GM12878 (cell line): ENCODE measurements around the gene TGFBRAP1. TPM values are rescaled to one million over a fixed set of nuclear protein-coding genes. Genes with fewer than 3 reads are reported as not detected.
A peak's percentile ranks its signal among the peaks of the same experiment; 100 is the strongest.

Experiments used
- ATAC-seq: fragments of 200-7000 bp; cut with Tn5 transposase; 3 replicates; pipeline ENCODE4 v1.9.1; 2020; ENCODE audit warnings: mild to moderate bottlenecking, moderate library complexity
- BruUV-seq: library from RNA; stranded (reverse); fragments of 400-500 nt; replicated peaks from 2 replicates; lab custom pipeline; 2021; lab: Mats Ljungman, UMichigan
- CTCF ChIA-PET: fragments of 300-600 bp; sonication (Branson Sonifier 250); formaldehyde crosslinking; extraction: SDS; loops from one replicate; lab custom pipeline; 2021; ENCODE audit warnings: inconsistent platforms; lab: Yijun Ruan, JAX
- POLR2A ChIA-PET: fragments of 350-600 bp; formaldehyde crosslinking; extraction: SDS; loops from one replicate; lab custom pipeline; 2021; ENCODE audit warnings: inconsistent platforms; lab: Charles Lee
- RAD21 ChIA-PET: fragments of 300-600 bp; sonication (Branson Sonifier 250); formaldehyde crosslinking; loops from one replicate; lab custom pipeline; 2023; ENCODE audit warnings: antibody characterized with exemption; ENCODE audit not compliant: unreplicated experiment; lab: Charles Lee
- SMC1A ChIA-PET: fragments of 300-600 bp; sonication (Branson Sonifier 250); formaldehyde crosslinking; loops from one replicate; lab custom pipeline; 2023; ENCODE audit not compliant: unreplicated experiment, uncharacterized antibody; lab: Charles Lee
- DNase-seq: peaks from one replicate; pipeline ENCODE4 v3.0.0-alpha.2; 2011; ENCODE audit warnings: low read depth, low spot score
- FAIRE-seq: peaks from 3 replicates; lab custom pipeline; 2011; peaks lifted over from hg19 to GRCh38; lab: Jason Lieb, UNC
- H2AFZ ChIP-seq: 2 replicates; pipeline ENCODE4 v1.6.0; 2011; ENCODE audit warnings: low read depth, low read length, control low read depth; ENCODE audit not compliant: control insufficient read depth
- H3K27ac ChIP-seq: 2 replicates; pipeline ENCODE4 v1.5.1; 2011; ENCODE audit warnings: control low read depth; ENCODE audit not compliant: control insufficient read depth, insufficient read depth
- H3K27me3 ChIP-seq, 2 experiments: replicated peaks in 1 of 2; 2 replicates each; pipeline versions ENCODE4 v1.6.0 to v1.6.1; 2011; ENCODE audit warnings: low read length in 1 of 2; ENCODE audit not compliant: control insufficient read depth in 2 of 2, insufficient read depth in 2 of 2
- H3K36me3 ChIP-seq, 2 experiments: 2 replicates each; pipeline ENCODE4 v1.5.1; 2011; ENCODE audit warnings: low read length in 1 of 2; ENCODE audit not compliant: control insufficient read depth in 2 of 2, insufficient read depth in 2 of 2
- H3K4me1 ChIP-seq: 2 replicates; pipeline ENCODE4 v1.6.1; 2011; ENCODE audit warnings: mild to moderate bottlenecking, low read length, moderate library complexity, mixed read lengths; ENCODE audit not compliant: control insufficient read depth, insufficient read depth
- H3K4me2 ChIP-seq: 2 replicates; pipeline ENCODE4 v1.6.0; 2011; ENCODE audit warnings: control low read depth; ENCODE audit not compliant: control insufficient read depth, insufficient read depth
- H3K4me3 ChIP-seq: fragments of 200-600 bp; sonication (generic); 2 replicates; pipeline ENCODE4 v1.5.1; 2016
- H3K79me2 ChIP-seq: 2 replicates; pipeline ENCODE4 v1.6.0; 2011; ENCODE audit warnings: low read length; ENCODE audit not compliant: control insufficient read depth, insufficient read depth
- H3K9ac ChIP-seq: 2 replicates; pipeline ENCODE4 v1.8.0; 2011; ENCODE audit warnings: low read length, control low read depth, mixed read lengths; ENCODE audit not compliant: control insufficient read depth, insufficient read depth
- H3K9me3 ChIP-seq: replicated peaks from 3 replicates; pipeline ENCODE4 v1.5.1; 2011; ENCODE audit warnings: mild to moderate bottlenecking, low read length; ENCODE audit not compliant: control insufficient read depth, insufficient read depth
- H4K20me1 ChIP-seq: 2 replicates; pipeline ENCODE4 v1.6.0; 2011; ENCODE audit not compliant: control insufficient read depth, insufficient read depth
- BACH1 ChIP-seq: fragments of 450-650 bp; IDR thresholded peaks from 2 replicates; pipeline ENCODE4 v1.6.1; 2017; ENCODE audit warnings: mild to moderate bottlenecking, borderline replicate concordance
- CBX5 ChIP-seq: sonication (generic); IDR thresholded peaks from 2 replicates; pipeline ENCODE4 v1.6.1; 2016; ENCODE audit warnings: low read depth, moderate library complexity, mild to moderate bottlenecking, inconsistent platforms
- CEBPB ChIP-seq, 2 experiments: fragments of 150-350 bp in 1 of 2; IDR thresholded peaks; 2 replicates each; pipeline ENCODE4 v1.6.1; 2012 to 2014; ENCODE audit warnings: low read depth in 2 of 2, low read length in 2 of 2, borderline replicate concordance in 1 of 2, inconsistent platforms in 1 of 2
- ESRRA ChIP-seq: IDR thresholded peaks from 2 replicates; pipeline ENCODE4 v1.6.1; 2012; ENCODE audit warnings: mild to moderate bottlenecking, low read length, improper control_type of control experiment
- HDAC6 ChIP-seq: fragments of 200-600 bp; sonication (generic); IDR thresholded peaks from one replicate; pipeline ENCODE4 v1.8.0; 2017; ENCODE audit warnings: antibody characterized with exemption; ENCODE audit not compliant: unreplicated experiment
- IRF4 ChIP-seq: IDR thresholded peaks from 2 replicates; pipeline ENCODE4 v1.6.1; 2011; ENCODE audit warnings: low read depth, low read length
- MTA3 ChIP-seq: IDR thresholded peaks from 2 replicates; pipeline ENCODE4 v1.6.1; 2012; ENCODE audit warnings: low read length, inconsistent platforms, borderline replicate concordance
- RAD51 ChIP-seq: fragments of 450-650 bp; IDR thresholded peaks from 2 replicates; pipeline ENCODE4 v1.6.1; 2016; ENCODE audit warnings: moderate library complexity, mild to moderate bottlenecking, inconsistent platforms
- REST ChIP-seq: IDR thresholded peaks from 2 replicates; pipeline ENCODE4 v1.6.1; 2012; ENCODE audit warnings: mild to moderate bottlenecking, low read depth, low read length
- SUPT20H ChIP-seq: IDR thresholded peaks from 2 replicates; pipeline ENCODE4 v1.6.1; 2011; ENCODE audit warnings: low read depth, mild to moderate bottlenecking, low read length, moderate library complexity, borderline replicate concordance; ENCODE audit not compliant: control insufficient read depth
- USF1 ChIP-seq: IDR thresholded peaks from 2 replicates; pipeline ENCODE4 v1.6.1; 2011; ENCODE audit warnings: borderline replicate concordance, low read depth, mild to moderate bottlenecking, moderate library complexity, mixed read lengths, low read length; ENCODE audit not compliant: insufficient read depth; ENCODE audit errors: extremely low read length
- USF2 ChIP-seq: IDR thresholded peaks from 2 replicates; pipeline ENCODE4 v1.6.1; 2011; ENCODE audit warnings: low read depth, low read length, improper control_type of control experiment, borderline replicate concordance
- WGBS: methylation state at CpG from one replicate; pipeline ENCODE4 v1.1.6; 2016; ENCODE audit warnings: low lambda C conversion rate; ENCODE audit not compliant: insufficient replicate concordance, insufficient coverage; ENCODE audit errors: missing lambda C conversion rate; 5-methylcytosine and 5-hydroxymethylcytosine counted together
- in situ Hi-C: fragments of 300-500 bp; cut with MboI; formaldehyde crosslinking; loops from 9 replicates; pipeline ENCODE4 v1.14.3; 2018; ENCODE audit warnings: mixed read lengths
- intact Hi-C: fragments of 100-400 bp; cut with micrococcal nuclease; formaldehyde crosslinking; loops from one replicate; pipeline ENCODE4 v1.14.2; 2022; ENCODE audit not compliant: unreplicated experiment
- polyA plus RNA-seq, 11 experiments: library from polyadenylated mRNA; depleted of rRNA in 4 of 11; unstranded in 6 of 11; stranded (reverse) in 5 of 11; fragments of >200 nt; fragmentation: Nextera tagmentation in 4 of 11; fragmentation: Illumina TruSeq in 1 of 11; extraction: Ambion mirVana in 4 of 11; extraction: Trizol in 1 of 11; gene quantifications; 1 replicate in 1 of 11; 2 replicates in 10 of 11; pipeline versions ENCODE4 v1.2.1 to v1.2.3, GENCODE V29; 2011 to 2016; ENCODE audit warnings: inconsistent platforms in 2 of 11, missing spikeins in 2 of 11, low read depth in 1 of 11
- total RNA-seq, 4 experiments: library from RNA; depleted of rRNA in 3 of 4; stranded (reverse); fragments of >200 nt in 3 of 4; fragmentation: Illumina TruSeq in 1 of 4; extraction: Trizol in 1 of 4; gene quantifications; 2 replicates each; pipeline versions ENCODE4 v1.2.1 to v1.2.3, GENCODE V29; 2013 to 2021
- TF ChIP-seq, protein P1 (sequence below): fragments of 450-650 bp; IDR thresholded peaks from 2 replicates; pipeline ENCODE4 v1.6.1; 2016; ENCODE audit warnings: mild to moderate bottlenecking, moderate library complexity, borderline replicate concordance

The TGFBRAP1 gene
- total and polyA plus RNA-seq, 10 of the 15 experiments (the other 5 are each of a cell fraction or from before 2014, with no cell fraction given): 7.9 to 37.4 (median 23.7) TPM

DNA sequence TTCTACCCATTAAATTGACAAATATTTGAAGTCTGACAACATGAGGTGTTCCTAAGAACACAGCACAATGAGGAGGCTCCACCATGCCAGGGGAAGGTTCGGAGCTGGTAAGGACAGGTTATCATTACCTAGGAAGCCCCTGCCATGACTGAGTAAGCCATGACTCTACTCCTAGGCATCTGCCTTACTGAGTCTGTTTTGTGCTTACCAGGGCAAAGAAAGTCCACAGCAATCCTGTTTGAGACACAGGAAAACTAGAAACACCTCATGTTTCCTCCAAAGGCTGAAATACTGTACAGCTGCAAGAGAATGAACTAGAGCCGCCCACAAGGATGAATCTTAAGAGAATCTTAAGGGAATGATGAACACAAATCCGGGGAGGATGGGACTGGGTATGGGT lies 11.6 kb downstream of the TGFBRAP1 start (continued):
- TF ChIP-seq, protein P1, sequence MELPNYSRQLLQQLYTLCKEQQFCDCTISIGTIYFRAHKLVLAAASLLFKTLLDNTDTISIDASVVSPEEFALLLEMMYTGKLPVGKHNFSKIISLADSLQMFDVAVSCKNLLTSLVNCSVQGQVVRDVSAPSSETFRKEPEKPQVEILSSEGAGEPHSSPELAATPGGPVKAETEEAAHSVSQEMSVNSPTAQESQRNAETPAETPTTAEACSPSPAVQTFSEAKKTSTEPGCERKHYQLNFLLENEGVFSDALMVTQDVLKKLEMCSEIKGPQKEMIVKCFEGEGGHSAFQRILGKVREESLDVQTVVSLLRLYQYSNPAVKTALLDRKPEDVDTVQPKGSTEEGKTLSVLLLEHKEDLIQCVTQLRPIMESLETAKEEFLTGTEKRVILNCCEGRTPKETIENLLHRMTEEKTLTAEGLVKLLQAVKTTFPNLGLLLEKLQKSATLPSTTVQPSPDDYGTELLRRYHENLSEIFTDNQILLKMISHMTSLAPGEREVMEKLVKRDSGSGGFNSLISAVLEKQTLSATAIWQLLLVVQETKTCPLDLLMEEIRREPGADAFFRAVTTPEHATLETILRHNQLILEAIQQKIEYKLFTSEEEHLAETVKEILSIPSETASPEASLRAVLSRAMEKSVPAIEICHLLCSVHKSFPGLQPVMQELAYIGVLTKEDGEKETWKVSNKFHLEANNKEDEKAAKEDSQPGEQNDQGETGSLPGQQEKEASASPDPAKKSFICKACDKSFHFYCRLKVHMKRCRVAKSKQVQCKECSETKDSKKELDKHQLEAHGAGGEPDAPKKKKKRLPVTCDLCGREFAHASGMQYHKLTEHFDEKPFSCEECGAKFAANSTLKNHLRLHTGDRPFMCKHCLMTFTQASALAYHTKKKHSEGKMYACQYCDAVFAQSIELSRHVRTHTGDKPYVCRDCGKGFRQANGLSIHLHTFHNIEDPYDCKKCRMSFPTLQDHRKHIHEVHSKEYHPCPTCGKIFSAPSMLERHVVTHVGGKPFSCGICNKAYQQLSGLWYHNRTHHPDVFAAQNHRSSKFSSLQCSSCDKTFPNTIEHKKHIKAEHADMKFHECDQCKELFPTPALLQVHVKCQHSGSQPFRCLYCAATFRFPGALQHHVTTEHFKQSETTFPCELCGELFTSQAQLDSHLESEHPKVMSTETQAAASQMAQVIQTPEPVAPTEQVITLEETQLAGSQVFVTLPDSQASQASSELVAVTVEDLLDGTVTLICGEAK: no peak
- TF ChIP-seq SUPT20H (no peak), USF1 (no peak), MTA3 (no peak), CBX5 (no peak)
- TF ChIP-seq, all 136 proteins: peak for 0

DNA sequence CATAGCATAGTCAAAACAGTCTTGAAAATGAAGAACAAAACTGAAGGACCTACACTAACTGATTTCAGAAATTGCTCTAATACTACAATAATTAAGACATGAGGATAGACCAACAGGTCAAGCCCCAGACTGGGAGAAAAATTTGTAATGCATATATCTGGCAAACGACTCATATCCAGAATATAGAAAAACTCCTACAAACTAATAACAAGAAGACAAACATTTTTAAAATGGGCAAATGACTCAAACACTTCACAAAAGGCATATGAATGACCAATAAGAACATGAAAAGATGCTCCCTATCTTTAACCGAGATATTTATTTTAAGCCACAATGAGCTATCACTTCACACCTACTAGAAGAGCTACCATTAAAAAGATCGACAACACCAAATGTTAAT lies 14.2 kb downstream of the TGFBRAP1 start:
- Histone ChIP-seq H3K9ac (no peak overlapping the region), H3K9me3 (no peaks in the 10 kb centered on the region; the same call in 1 of the 3 replicates), H3K27me3 (no peaks in the 10 kb centered on the region), H3K4me1 (peaks cover 18% of the 10 kb centered on the region), H3K27ac (0 out of 2 replicates have a peak overlapping the region, but pooled peaks have one; percentile 30), H4K20me1 (no peaks in the 10 kb centered on the region), H3K36me3 (peaks cover 0 to 1% of the 10 kb centered on the region in 2 experiments; a peak in 2 of 4 replicates), H2AFZ (no peak overlapping the region), H3K4me3 (no peak overlapping the region), H3K79me2 (peaks cover 68% of the 10 kb centered on the region), H3K4me2 (no peak overlapping the region)
- in situ Hi-C loops (no loop called here), intact Hi-C loops (no loop called here)
- RAD21 ChIA-PET: interaction anchor here (1.7 kb wide), 1 partner anchor 13 kb away, joined by 4 read pairs; no protein-coding TSS in a partner anchor
- no peak for DNase-seq
- SMC1A ChIA-PET: interaction anchor here (1.0 to 2.2 kb wide), 3 partner anchors 9 to 30 kb away, joined by 3 to 6 read pairs (median 5); no protein-coding TSS in a partner anchor
- no TSS peak for BruUV-seq
- POLR2A ChIA-PET: interaction anchor here (1.2 kb wide), 1 partner anchor 12 kb away, joined by 5 read pairs; no protein-coding TSS in a partner anchor
- 0% methylated on average over 3 of the region's 3 CpGs for WGBS
- no peak for FAIRE-seq
- CTCF ChIA-PET: interaction anchor here (0.9 to 1.2 kb wide), 3 partner anchors 13 to 200 kb away, joined by 3 to 4 read pairs (median 3); no protein-coding TSS in a partner anchor
- peak; percentile 78 for ATAC-seq
- TF ChIP-seq REST (no peak), ESRRA (no peak), RAD51 (no peak), HDAC6 (no peak), CEBPB (IDR thresholded peaks at IDR 0.05; ENCODE audit: borderline replicate concordance in 1 of 2, low read depth in 2 of 2, low read length in 2 of 2) (peak in 1 of 2 experiments; percentile 81; a peak in 1 of 4 replicates), IRF4 (peak; percentile 76; the same call in 1 of the 2 replicates), USF2 (no peak), BACH1 (no peak)
